NCI-H2029 (cell line): ENCODE results near the gene TP53AIP1.

Experiments
- DNase-seq: peaks from one replicate; lab custom pipeline; 2025; lab: John Stamatoyannopoulos, UW

The TP53AIP1 gene, protein sequence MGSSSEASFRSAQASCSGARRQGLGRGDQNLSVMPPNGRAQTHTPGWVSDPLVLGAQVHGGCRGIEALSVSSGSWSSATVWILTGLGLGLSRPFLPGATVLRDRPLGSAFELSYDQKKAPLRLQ

GRCh38 chr11:128942817-128943427 is at the start of gene TP53AIP1:
TSS of gene TP53AIP1 (minus strand) at chr11:128942871. CDS start at chr11:128937818, 5,053 bp downstream.
- DNase-seq: no peak

DNA sequence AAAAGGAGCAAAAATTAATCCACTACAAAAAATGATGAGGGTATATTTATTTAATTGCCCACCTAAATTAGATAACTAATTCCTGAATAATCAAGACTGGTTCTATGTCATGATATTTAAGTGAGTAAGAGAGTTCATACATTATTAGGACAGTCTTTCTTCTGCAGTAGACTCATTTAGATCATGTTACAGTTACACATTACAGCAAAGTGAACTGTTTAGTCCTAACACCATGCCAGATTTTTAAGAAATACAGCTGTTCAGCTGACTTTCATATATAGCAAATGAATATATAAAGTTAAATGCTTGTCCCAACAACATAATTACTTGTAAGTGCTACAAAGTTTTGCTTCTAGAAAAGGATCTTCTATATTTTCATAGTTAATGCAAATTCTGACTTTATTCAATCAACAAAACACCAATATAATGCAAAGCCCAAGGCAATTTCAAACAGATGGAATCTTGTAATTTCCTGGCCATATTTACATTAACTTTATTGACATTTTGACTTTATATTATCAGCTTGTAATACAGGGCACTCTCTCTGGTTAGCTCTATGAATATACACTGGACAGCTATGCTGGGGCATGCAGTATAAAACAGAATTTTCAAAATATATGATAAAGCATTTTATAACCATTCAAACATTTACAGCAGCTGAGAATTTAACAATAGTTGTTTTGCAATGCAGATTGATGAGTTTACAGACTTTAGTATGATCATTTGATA is 45.7 kb upstream of the TP53AIP1 start:
- no peak for DNase-seq

GRCh38 chr11:128985880-128986279 is 43.2 kb upstream of the TP53AIP1 start:
- no peak for DNase-seq

GRCh38 chr11:128983023-128983422 is 40.4 kb upstream of the TP53AIP1 start:
- no peak for DNase-seq

- DNase-seq: no peak
These were observed 38.6 kb upstream of the TP53AIP1 start for GRCh38 chr11:128981254-128981653.

- DNase-seq: no peak
These were observed 28.0 kb upstream of the TP53AIP1 start for GRCh38 chr11:128970598-128971190.

DNA sequence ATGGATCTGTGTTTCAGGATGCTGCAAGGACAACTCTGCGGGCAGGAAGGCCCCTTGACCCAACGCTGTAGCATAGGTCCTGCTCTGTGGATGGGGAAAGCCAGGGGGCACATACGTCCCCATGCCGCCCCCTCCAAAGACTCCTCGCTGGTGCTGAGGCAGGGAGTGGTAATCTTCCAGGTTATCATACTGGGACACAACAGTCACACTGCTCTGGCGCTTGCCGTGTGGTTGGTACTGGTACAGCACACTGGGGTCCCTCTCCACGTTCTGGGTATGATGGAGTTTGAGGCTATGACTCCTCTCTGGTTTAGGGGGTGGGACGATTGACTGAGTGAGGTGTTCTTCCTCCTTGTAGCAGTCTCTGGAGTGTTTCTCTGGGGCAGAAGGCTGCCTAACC is 26.2 kb upstream of the TP53AIP1 start:
- no peak for DNase-seq

GRCh38 chr11:128967578-128967977 is 24.9 kb upstream of the TP53AIP1 start:
- DNase-seq: no peak

DNA sequence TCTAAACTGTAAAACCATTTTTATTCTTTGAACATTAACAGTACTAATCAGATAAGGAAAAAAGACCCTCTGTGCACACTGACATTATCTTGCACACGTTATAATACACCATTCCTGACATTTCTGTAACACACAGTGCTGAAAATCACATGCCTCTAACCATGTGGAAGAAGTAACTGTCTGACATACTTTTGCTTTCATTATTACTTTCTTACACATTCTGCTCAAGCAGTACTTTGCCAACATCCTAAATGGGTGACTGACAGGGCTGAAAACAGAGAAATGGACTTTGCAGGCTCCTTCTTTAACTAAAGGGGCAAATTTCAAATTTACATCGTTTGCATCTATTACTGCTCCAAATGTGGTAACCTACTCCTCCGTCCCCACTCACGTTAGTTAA is 22.8 kb upstream of the TP53AIP1 start:
- DNase-seq: no peak

DNA sequence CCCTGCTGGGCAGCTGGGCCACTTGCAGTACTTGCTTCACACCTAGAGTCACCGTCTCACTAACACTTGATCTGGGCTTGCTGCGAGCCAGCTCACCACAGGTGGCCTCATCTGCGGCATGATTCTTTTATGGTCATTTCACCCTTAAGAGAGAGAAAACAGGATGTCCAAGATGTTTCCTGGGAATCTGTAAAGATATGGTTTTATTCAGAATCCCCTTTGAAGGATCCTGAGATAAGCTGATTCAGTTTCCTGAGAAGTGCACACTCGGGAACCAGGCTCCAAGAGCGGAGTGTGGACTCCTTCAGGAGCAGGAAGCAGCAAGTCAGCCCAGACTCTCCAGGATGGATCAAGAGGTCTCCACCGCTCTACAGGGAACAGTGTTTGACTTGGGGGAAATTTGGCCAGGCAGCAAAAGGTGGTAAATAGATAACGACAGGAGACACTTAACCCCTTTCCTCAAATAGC is 21.8 kb upstream of the TP53AIP1 start:
- peak; percentile 22 for DNase-seq

- no peak for DNase-seq
These were observed 21.2 kb upstream of the TP53AIP1 start for GRCh38 chr11:128963744-128964325.

DNA sequence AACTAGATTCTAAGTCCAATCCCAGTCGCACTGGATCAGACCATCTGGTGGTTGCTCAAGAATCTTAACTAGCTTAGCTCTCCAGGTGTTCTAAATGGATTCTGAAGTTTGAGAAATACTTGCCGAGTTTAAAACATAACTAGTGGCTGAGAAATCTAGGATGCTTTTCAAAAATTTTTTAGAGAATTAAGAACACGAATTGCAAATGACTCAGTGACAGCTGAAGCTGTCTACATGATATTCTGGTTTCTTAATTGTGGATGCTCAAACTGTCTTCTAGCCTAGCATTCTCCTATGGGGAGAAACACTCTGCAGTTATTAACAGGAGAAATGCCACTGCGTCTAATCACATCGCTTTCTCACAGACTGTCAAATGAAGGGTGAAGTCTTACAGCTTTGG is 20.2 kb upstream of the TP53AIP1 start:
- no peak for DNase-seq

- no peak for DNase-seq
These were observed 19.0 kb upstream of the TP53AIP1 start for GRCh38 chr11:128961645-128962044.

DNA sequence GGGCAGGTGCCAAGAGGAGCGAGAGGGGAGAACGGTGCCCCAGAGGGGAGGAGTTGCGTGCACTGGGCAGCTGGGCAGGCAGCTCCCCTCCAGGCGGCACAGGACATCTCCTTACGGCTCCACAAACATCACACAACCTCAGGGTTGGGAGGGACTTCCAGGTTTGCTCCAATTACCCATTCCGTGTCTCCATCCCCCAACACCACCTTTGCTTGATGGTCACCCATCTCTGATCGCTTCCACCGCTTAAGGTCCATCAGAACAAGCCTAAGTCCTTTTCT is 14.5 kb upstream of the TP53AIP1 start:
- DNase-seq: no peak

DNA sequence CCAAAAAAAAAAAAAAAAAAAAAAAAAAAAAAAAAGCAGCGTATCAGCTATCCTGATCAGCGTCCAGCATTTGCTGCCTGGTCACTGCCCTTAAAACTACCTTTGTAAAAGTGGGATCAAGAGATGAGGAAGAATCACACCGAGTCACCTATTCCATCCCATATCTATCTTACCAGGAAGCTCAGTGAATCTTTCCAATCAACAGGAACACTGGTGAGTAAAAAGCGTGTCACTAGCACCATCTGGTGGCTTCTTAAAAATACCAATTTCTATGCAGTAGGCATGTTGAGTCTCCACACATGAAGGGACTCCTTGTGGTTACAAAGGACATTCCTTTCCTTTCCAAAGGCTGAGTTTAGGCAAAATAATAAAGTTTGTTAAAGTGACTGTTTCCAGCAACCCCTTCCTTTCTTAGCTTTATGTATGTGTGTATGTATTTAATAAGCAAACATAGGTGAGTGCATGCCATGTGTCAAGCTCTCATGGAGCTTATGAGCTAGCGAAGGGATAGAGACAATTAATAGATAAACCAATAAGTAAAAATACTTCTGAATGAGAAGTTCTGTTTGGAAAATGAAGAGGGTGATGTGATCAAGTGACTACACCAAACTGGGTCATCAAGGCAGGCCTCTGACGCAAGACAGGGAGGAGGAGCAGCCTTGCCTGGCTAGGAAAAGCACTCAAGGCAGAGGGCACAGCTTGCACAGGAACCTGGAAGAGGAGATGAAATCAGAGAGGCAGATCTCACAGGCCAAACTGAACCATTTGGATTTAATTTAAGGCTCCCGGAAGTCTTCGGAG is 13.9 kb upstream of the TP53AIP1 start:
- DNase-seq: peak; percentile 74

DNA sequence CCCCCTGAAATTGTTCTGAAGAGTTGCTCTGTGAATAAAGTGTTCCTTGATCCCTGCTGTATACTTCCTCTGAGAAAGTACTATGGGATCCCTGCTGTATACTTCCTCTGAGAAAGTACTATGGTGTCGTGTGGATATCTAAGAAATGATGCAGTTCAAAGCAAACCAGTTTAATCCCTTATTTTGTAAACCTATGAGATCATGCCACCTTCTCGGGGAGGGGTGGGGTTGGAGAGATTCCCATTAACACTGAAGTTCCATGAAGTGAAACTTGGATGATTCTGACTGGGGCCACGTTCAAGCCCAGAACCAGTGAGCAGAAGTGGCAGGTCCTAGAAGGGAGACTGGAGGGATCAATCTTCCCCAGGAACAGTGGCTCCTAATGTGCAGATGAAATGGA is 13.0 kb upstream of the TP53AIP1 start:
- no peak for DNase-seq

- no peak for DNase-seq
These were observed 10.5 kb upstream of the TP53AIP1 start for GRCh38 chr11:128953151-128953550.

- DNase-seq: no peak
These were observed 7.3 kb upstream of the TP53AIP1 start for GRCh38 chr11:128949791-128950454.

GRCh38 chr11:128948583-128948982 is 5.9 kb upstream of the TP53AIP1 start:
- no peak for DNase-seq

GRCh38 chr11:128947773-128948172 is 5.1 kb upstream of the TP53AIP1 start:
- no peak for DNase-seq

DNA sequence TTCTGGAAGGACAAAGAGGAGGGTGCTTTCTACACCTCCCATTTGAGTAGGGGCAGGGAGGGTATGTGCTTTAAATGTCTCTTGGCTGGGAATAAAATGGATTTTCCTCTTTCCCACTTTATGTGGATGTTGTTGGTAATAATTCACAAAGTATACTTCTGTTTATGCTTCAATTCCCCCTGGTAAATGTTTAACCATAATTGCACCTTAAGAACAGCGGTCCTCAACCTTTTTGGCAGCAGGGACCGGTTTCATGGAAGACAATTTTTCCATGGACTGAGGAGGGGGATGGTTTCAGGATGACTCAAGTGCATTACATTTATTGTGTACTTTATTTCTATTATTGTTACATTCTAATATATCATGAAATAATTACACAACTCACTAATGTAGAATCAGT is 4.0 kb upstream of the TP53AIP1 start:
- DNase-seq: no peak
